A204.1 (cell line): ENCODE measurements around the gene DGCR2.
"Not testable (repeated sequence)": the region's sequence is repeated elsewhere in the genome, so short reads cannot be mapped to it uniquely, and the experiment has no call there.

Source experiments
- FAIRE-seq: peaks from 2 replicates; lab custom pipeline; 2012; peaks lifted over from hg19 to GRCh38; lab: Jason Lieb, UNC

The DGCR2 gene

GRCh38 chr22:18999008-18999407 is 123.2 kb downstream of the DGCR2 start:
- FAIRE-seq = no peak

DNA sequence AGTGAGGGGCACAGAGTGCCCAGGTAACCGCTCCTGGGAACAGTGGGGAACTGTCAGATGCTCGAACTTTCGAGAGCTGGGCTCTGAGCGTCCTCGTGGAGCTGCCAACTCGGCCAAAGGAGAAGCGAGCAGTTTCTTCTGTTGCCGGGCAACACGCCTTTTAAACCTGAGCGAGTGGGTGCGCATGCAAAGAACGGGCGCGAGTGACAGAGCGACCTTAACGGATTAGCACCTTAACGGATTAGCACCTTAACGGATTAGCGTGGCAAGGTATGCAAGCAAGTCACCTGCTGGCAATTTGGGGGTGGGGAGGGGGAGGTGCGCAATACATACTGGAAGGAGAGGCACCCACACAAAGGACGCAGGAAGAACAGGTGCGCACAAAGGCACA is 124.3 kb downstream of the DGCR2 start:
- no peak for FAIRE-seq

DNA sequence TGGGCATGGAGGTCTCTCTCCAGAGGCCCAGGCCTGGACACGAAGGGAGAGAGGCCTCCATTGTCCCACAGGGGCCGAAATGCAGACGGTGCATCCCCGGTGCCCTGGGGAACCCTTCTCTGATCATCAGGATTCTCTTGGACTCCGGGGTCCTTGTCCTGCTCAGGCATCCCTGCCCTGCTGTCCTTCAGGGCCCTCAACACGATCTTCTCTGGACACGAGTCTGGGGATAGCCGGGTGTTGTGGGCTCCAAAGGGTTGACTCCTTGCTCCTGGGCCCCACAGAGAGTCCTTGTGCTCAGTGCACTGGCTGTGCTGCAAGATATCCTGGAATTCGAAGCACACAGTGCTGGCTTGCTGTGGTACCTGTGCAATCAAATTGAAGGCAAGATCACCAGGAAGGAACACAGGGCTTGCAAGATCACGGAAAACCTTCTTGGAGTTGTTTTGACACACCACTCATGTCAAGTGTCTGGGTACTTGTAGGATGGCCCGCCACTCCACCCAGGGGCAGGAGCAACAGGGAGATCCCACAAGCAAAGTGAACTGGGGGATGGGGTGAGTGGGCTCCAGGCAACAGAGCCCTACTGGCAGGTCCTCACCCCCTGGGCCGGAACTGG is 124.8 kb downstream of the DGCR2 start:
- FAIRE-seq = no peak

GRCh38 chr22:18996376-18996900 is 125.8 kb downstream of the DGCR2 start:
- no peak for FAIRE-seq

GRCh38 chr22:18995327-18995711 is 126.9 kb downstream of the DGCR2 start:
- no peak for FAIRE-seq

DNA sequence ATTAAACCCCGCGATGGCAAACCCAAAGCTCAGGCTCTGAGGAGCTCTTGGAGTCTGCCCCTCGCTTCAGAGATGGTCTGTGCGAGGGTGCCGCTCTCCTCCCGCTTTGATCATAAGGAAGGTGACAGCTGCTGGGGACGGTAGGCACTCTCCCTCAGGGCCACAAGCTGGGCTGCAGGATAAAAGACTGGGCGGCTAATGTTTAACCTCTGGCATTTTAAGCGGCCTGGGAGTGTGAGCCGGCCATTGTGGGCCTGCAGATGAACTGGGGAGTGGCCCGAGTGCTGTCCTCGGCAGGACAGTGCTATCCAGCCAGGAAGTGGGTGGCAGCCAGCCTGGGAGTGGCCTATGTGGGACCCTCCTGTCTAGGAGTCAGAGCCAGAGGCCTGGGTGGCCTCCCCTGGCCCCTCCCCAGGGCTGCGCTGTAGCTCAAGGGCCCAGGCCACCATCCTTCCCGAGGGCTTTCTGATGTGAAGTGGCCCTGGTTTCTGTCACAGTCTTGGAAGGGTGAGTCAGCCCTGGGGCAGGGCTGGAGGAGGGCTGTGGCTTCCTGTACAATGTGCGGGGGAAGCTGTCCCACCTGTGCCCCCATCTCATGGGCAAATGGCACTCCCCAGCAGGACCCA is 127.4 kb downstream of the DGCR2 start:
- FAIRE-seq = no peak

- FAIRE-seq = no peak
Observed at GRCh38 chr22:18994056-18994455, 128.2 kb downstream of the DGCR2 start.

DNA sequence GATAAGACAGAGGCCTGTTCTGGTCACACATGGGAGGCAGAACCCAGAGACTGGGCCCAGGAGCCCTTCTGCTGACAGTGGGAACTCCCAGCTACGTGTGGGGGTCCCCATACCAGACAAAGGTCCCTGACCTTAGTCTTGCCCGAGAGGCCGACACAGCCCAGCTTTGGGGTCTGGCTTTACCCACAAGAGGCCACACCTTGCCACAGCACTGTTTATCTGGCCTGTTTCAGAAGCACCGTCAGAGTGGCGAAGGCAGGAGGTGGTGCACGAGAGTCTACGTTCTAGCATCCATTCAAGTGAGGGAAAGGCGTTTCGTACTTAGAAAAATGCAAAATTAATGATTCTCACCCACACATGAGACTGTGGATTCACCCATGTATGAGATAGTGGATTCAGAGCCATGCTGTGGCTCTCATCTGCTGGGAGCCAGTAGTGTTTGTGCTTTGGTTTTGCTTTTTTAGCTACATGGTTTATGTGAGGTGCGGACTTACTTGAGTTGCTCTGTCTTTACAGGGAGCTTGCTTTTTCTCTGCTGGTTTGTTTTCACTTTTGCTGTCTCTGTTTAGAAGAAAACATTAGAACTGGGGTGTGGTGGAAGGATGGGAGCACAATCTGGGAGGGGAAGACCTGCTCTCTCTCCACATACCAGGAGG is 129.5 kb downstream of the DGCR2 start:
- no peak for FAIRE-seq

- no peak for FAIRE-seq
Observed at GRCh38 chr22:18991821-18992442, 130.3 kb downstream of the DGCR2 start.

GRCh38 chr22:18991138-18991432 is 131.1 kb downstream of the DGCR2 start:
- FAIRE-seq = no peak

- no peak for FAIRE-seq
Observed at GRCh38 chr22:18990355-18991137, 131.7 kb downstream of the DGCR2 start.

DNA sequence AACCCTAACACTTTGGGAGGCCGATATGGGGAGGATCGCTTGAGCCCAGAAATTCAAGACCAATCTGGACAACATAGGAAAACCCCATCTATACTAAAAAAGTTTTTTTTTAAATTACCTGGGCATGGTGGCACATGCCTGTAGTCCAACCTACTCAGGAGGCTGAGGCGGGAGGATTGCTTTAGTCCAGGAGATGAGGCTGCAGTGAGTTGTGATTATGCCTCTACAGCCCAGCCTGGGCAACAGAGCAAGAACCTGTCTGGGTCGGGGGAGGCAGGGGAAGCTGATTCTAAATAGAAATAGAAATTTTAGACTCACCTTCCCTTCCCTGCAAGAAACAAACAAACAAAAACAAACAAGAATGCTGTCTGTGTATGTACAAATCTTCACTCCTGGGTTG is 133.3 kb downstream of the DGCR2 start:
- no peak for FAIRE-seq

DNA sequence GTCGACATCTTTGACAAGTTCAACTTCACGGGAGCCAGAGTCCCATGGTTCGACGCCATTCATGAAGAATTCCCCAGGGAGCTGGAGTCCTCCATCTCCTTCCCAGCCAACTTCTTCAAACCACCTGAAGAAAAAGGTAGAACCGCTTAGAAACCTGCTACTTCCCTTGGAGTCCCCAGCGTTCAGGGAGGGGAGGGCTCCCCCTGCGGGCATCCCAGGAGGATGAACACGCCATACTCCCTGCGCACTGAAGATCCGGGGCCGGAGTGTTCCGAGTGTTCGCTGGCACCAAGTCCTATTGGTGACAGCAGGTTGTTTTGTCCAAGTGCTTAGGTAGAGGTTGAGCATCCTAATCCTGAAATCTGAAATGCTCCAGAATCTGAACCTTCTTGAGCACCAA is 134.4 kb downstream of the DGCR2 start:
- FAIRE-seq = no peak

DNA sequence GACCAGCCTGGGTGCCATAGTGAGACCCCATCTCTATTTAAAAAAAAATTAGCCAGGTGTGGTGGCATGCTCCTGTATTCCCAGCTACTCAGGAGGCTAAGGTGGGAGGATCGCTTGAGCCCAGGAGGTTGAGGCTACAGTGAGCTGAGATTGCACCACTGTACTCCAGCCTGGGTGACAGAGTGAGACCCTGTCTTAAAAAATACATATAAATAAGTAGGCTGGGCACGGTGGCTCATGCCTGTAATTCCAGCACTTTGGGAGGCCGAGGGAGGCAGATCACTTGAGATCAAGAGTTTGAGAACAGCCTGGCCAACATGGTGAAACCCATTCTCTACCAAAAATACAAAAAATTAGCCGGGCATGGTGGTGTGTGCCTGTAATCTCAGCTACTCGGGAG is 135.1 kb downstream of the DGCR2 start:
- not testable (repeated sequence) for FAIRE-seq
